K562 (cell line): Measurements from ENCODE around the gene ISG20L2. TPM values are rescaled to one million over a fixed set of nuclear protein-coding genes. Genes with fewer than 3 reads are reported as not detected.

Source experiments
- ATAC-seq: fragments of 200-7000 bp; cut with Tn5 transposase; 3 replicates; pipeline ENCODE4 v1.9.1; 2020; ENCODE audit warnings: moderate library complexity
- BruUV-seq: library from RNA; stranded (reverse); fragments of 400-500 nt; replicated peaks from 2 replicates; lab custom pipeline; 2021; lab: Mats Ljungman, UMichigan
- CTCF ChIA-PET: fragments of 300-600 bp; formaldehyde crosslinking; extraction: SDS; loops from one replicate; lab custom pipeline; 2021; ENCODE audit warnings: low intra/inter-chr PET ratio; lab: Yijun Ruan, JAX
- POLR2A ChIA-PET: fragments of 300-600, 350-650 bp; sonication (Branson Sonifier 250); formaldehyde crosslinking; extraction: SDS; loops from one replicate; lab custom pipeline; 2021; ENCODE audit warnings: antibody characterized with exemption, inconsistent platforms; lab: Yijun Ruan, JAX
- DNase-seq, 4 experiments: peaks; one replicate each; pipeline versions ENCODE4 v3.0.0 to v3.0.0-alpha.2; 2011 to 2018; ENCODE audit warnings: low spot score in 3 of 4, mixed read lengths in 3 of 4; ENCODE audit errors: extremely low read depth in 1 of 4
- FAIRE-seq: peaks from 2 replicates; lab custom pipeline; 2011; peaks lifted over from hg19 to GRCh38; lab: Jason Lieb, UNC
- H2AFZ ChIP-seq: 2 replicates; pipeline ENCODE4 v1.6.0; 2011; ENCODE audit warnings: low read depth, low read length, control low read depth, inconsistent platforms
- H3K27ac ChIP-seq: fragments of 200-600 bp; 3 replicates; pipeline ENCODE4 v1.8.0; 2011; ENCODE audit warnings: low read depth, mild to moderate bottlenecking, control low read depth, inconsistent platforms, low read length, moderate library complexity, mixed read lengths; ENCODE audit errors: extremely low read depth
- H3K27me3 ChIP-seq, 2 experiments: fragments of 300-600 bp in 1 of 2; 2 replicates in 1 of 2; 3 replicates in 1 of 2; pipeline versions ENCODE4 v1.6.0 to v1.8.0; 2011; ENCODE audit warnings: inconsistent platforms in 2 of 2, low read length in 2 of 2, mild to moderate bottlenecking in 1 of 2, mixed read lengths in 1 of 2, moderate library complexity in 1 of 2; ENCODE audit not compliant: control insufficient read depth in 2 of 2, insufficient read depth in 2 of 2
- H3K36me3 ChIP-seq: fragments of 300-600 bp; 3 replicates; pipeline ENCODE4 v1.8.0; 2011; ENCODE audit warnings: mild to moderate bottlenecking, low read length, inconsistent platforms; ENCODE audit not compliant: control insufficient read depth, insufficient read depth
- H3K4me1 ChIP-seq, 2 experiments: fragments of 200-600 bp in 1 of 2; replicated peaks in 1 of 2; 2 replicates in 1 of 2; 3 replicates in 1 of 2; pipeline versions ENCODE4 v1.5.1 to v1.8.0; 2011; ENCODE audit warnings: inconsistent platforms in 2 of 2, low read length in 2 of 2, mild to moderate bottlenecking in 1 of 2, mixed read lengths in 1 of 2, moderate library complexity in 1 of 2; ENCODE audit not compliant: control insufficient read depth in 2 of 2, insufficient read depth in 2 of 2
- H3K4me2 ChIP-seq: 2 replicates; pipeline ENCODE4 v1.6.1; 2011; ENCODE audit warnings: low read length, control low read depth, inconsistent platforms, mixed read lengths; ENCODE audit not compliant: insufficient read depth
- H3K4me3 ChIP-seq: fragments of 200-600 bp; sonication (generic), shearing (Covaris generic); 2 replicates; pipeline ENCODE4 v1.5.1; 2016; ENCODE audit warnings: control low read depth, inconsistent platforms
- H3K79me2 ChIP-seq: fragments of 200-600 bp; 3 replicates; pipeline ENCODE4 v1.8.0; 2011; ENCODE audit warnings: low read length, inconsistent platforms; ENCODE audit not compliant: control insufficient read depth, insufficient read depth
- H3K9ac ChIP-seq, 2 experiments: 2 replicates each; pipeline versions ENCODE4 v1.6.0 to v1.6.1; 2011; ENCODE audit warnings: low read depth in 2 of 2, low read length in 2 of 2, control low read depth in 1 of 2, inconsistent platforms in 1 of 2, mild to moderate bottlenecking in 1 of 2, mixed read lengths in 1 of 2; ENCODE audit not compliant: insufficient read depth in 1 of 2
- H3K9me1 ChIP-seq: one replicate; pipeline ENCODE4 v1.6.0; 2011; ENCODE audit warnings: inconsistent platforms, mild to moderate bottlenecking, low read length, moderate library complexity; ENCODE audit not compliant: control insufficient read depth, insufficient read depth
- H3K9me3 ChIP-seq: replicated peaks from 2 replicates; pipeline ENCODE4 v1.5.1; 2011; ENCODE audit warnings: low read depth, low read length, inconsistent platforms; ENCODE audit not compliant: control insufficient read depth, insufficient read depth
- H4K20me1 ChIP-seq: replicated peaks from 2 replicates; pipeline ENCODE4 v1.6.1; 2011; ENCODE audit warnings: low read length, inconsistent platforms, mixed read lengths; ENCODE audit not compliant: control insufficient read depth, insufficient read depth
- BCL6 ChIP-seq: fragments of 250-450 bp; sonication (Bioruptor Pico); IDR thresholded peaks from 2 replicates; pipeline ENCODE4 v1.4.0; 2020
- CBFA2T2 ChIP-seq: fragments of 450-650 bp; conservative IDR thresholded peaks from 2 replicates; pipeline ENCODE4 v1.6.1; 2017; ENCODE audit warnings: mild to moderate bottlenecking
- EGR1 ChIP-seq: fragments of 450-650 bp; conservative IDR thresholded peaks from 2 replicates; pipeline ENCODE4 v1.6.1; 2017; ENCODE audit warnings: mild to moderate bottlenecking
- HMBOX1 ChIP-seq: sonication (generic); IDR thresholded peaks from 2 replicates; pipeline ENCODE4 v1.6.1; 2016
- KDM5B ChIP-seq: fragments of 200-600 bp; sonication (generic); IDR thresholded peaks from 2 replicates; pipeline ENCODE4 v1.6.1; 2012; ENCODE audit warnings: low read depth, mild to moderate bottlenecking, moderate library complexity, low read length, control low read depth, inconsistent platforms; ENCODE audit not compliant: insufficient replicate concordance
- NKRF ChIP-seq: fragments of 450-650 bp; IDR thresholded peaks from 2 replicates; pipeline ENCODE4 v1.6.1; 2016; ENCODE audit warnings: borderline replicate concordance
- PHB2 ChIP-seq: fragments of 450-650 bp; IDR thresholded peaks from 2 replicates; pipeline ENCODE4 v1.6.1; 2017; ENCODE audit warnings: low read depth
- PHF20 ChIP-seq: fragments of 450-650 bp; IDR thresholded peaks from 2 replicates; pipeline ENCODE4 v1.6.1; 2018; ENCODE audit not compliant: partially characterized antibody
- RHOXF2B ChIP-seq: fragments of 250-450 bp; sonication (Bioruptor Pico); conservative IDR thresholded peaks from 2 replicates; pipeline ENCODE4 v1.5.1; 2021
- TAF1 ChIP-seq: IDR thresholded peaks from 2 replicates; pipeline ENCODE4 v1.6.1; 2011; ENCODE audit warnings: mild to moderate bottlenecking, low read length, moderate library complexity; ENCODE audit not compliant: insufficient read depth, control insufficient read depth, severe bottlenecking; ENCODE audit errors: extremely low read depth
- ZBTB1 ChIP-seq: sonication (generic); formaldehyde crosslinking; IDR thresholded peaks from 2 replicates; pipeline ENCODE4 v1.8.1; 2023; ENCODE audit warnings: missing genetic modification reagents, low read depth, mild to moderate bottlenecking, borderline replicate concordance
- ZEB2 ChIP-seq: fragments of 450-650 bp; IDR thresholded peaks from 2 replicates; pipeline ENCODE4 v1.6.1; 2016
- WGBS: fragments of 100-300 bp; shearing (Covaris generic); methylation state at CpG from one replicate; pipeline ENCODE4 v1.1.6; 2016; ENCODE audit warnings: low coverage, mixed read lengths; ENCODE audit not compliant: insufficient coverage; ENCODE audit errors: missing lambda C conversion rate; 5-methylcytosine and 5-hydroxymethylcytosine counted together
- in situ Hi-C: fragments of 300-500 bp; cut with MboI; formaldehyde crosslinking; loops from 4 replicates; pipeline ENCODE4 v1.15.0; 2018; ENCODE audit warnings: inconsistent platforms, mixed read lengths
- intact Hi-C: fragments of 100-400 bp; cut with micrococcal nuclease; formaldehyde crosslinking; loops from 2 replicates; pipeline ENCODE4 v1.14.2; 2022
- polyA plus RNA-seq, 8 experiments: library from polyadenylated mRNA; depleted of rRNA in 4 of 8; stranded (reverse) in 5 of 8; unstranded in 3 of 8; fragments of >200 nt; fragmentation: Nextera tagmentation in 2 of 8; fragmentation: Illumina TruSeq in 1 of 8; extraction: Ambion mirVana in 2 of 8; extraction: Trizol in 1 of 8; gene quantifications; 2 replicates each; pipeline versions ENCODE4 v1.2.1 to v1.2.3, GENCODE V29; 2011 to 2014; ENCODE audit warnings: inconsistent platforms in 1 of 8, missing spikeins in 1 of 8
- total RNA-seq, 7 experiments: library from RNA; depleted of rRNA in 6 of 7; stranded (reverse); fragments of >200 nt in 6 of 7; fragmentation: Illumina TruSeq in 2 of 7; extraction: Trizol in 2 of 7; gene quantifications; 2 replicates each; pipeline versions ENCODE4 v1.2.1 to v1.2.3, GENCODE V29; 2011 to 2021; ENCODE audit warnings: low replicate concordance in 1 of 7
- TF ChIP-seq, protein P1 (sequence below), 2 experiments: IDR thresholded peaks; 2 replicates each; pipeline ENCODE4 v1.6.1; 2011; ENCODE audit warnings: borderline replicate concordance in 1 of 2, control low read depth in 1 of 2, low read depth in 1 of 2, low read length in 1 of 2, mild to moderate bottlenecking in 1 of 2, mixed read lengths in 1 of 2, moderate library complexity in 1 of 2; ENCODE audit not compliant: insufficient read depth in 1 of 2, insufficient read length in 1 of 2, poor library complexity in 1 of 2, severe bottlenecking in 1 of 2; ENCODE audit errors: extremely low read depth in 1 of 2
- TF ChIP-seq, protein P2 (sequence below): sonication (generic); formaldehyde crosslinking; IDR thresholded peaks from 2 replicates; pipeline ENCODE4 v1.8.0; 2022; ENCODE audit warnings: missing genetic modification reagents, mild to moderate bottlenecking, moderate library complexity, borderline replicate concordance
- TF ChIP-seq, protein P3 (sequence below): IDR thresholded peaks from 2 replicates; pipeline ENCODE4 v1.6.1; 2012; ENCODE audit warnings: low read depth, low read length, improper control_type of control experiment, borderline replicate concordance

Gene ISG20L2
- total and polyA plus RNA-seq, 9 of the 15 experiments (the other 6 are each of a cell fraction or from before 2014, with no cell fraction given): 21.3 to 130 (median 50.3) TPM

- Histone ChIP-seq H3K9ac (peak overlapping the region; percentile 94 to 96), H3K4me2 (peak overlapping the region; percentile 97), H3K4me1 (peaks cover 40% of the 10 kb centered on the region in 2 experiments), H3K4me3 (peak overlapping the region; percentile 95), H3K27me3 (no peaks in the 10 kb centered on the region), H3K9me3 (no peaks in the 10 kb centered on the region), H3K27ac (peak overlapping the region; percentile 89), H3K36me3 (peaks cover 41% of the 10 kb centered on the region), H3K9me1 (no peaks in the 10 kb centered on the region), H4K20me1 (peaks cover 26% of the 10 kb centered on the region), H2AFZ (no peak overlapping the region), H3K79me2 (peaks cover 88% of the 10 kb centered on the region)
- FAIRE-seq (no peak), ATAC-seq (peak; percentile 2; the same call in 2 of the 3 replicates), DNase-seq (peak; percentile 38 to 55 (median 50))
- no TSS peak for BruUV-seq
- in situ Hi-C loops: no loop called here
- CTCF ChIA-PET: no interaction called here
- POLR2A ChIA-PET: interaction anchor here (0.6 to 3.0 kb wide), 7 partner anchors 8 to 365 kb away, joined by 3 to 30 read pairs (median 7); partner anchors contain the start of genes MRPL24, NTRK1 and PRCC
- WGBS: 0% methylated on average over 5 of the region's 5 CpGs
- intact Hi-C loops: loop anchor here (2.0 kb wide), 1 partner anchor 17 kb away; the partner anchor contains the start of gene PRCC
- TF ChIP-seq CBFA2T2 (no peak), RHOXF2B (CRISPR knock-in tag) (0 out of 2 replicates have a peak, but pooled peaks have one; percentile 18), NKRF (0 out of 2 replicates have a peak, but pooled peaks have one; percentile 30), ZEB2 (peak; percentile 24; the same call in 1 of the 2 replicates), BCL6 (no peak), HMBOX1 (no peak), PHF20 (no peak), EGR1 (peak; percentile 72), TAF1 (peak; percentile 39), PHB2 (no peak), ZBTB1 (CRISPR knock-in tag) (no peak), KDM5B (peak; percentile 49)
- TF ChIP-seq, protein P1, sequence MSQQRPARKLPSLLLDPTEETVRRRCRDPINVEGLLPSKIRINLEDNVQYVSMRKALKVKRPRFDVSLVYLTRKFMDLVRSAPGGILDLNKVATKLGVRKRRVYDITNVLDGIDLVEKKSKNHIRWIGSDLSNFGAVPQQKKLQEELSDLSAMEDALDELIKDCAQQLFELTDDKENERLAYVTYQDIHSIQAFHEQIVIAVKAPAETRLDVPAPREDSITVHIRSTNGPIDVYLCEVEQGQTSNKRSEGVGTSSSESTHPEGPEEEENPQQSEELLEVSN (IDR thresholded peaks at IDR 0.05; ENCODE audit: borderline replicate concordance in 1 of 2, extremely low read depth in 1 of 2, insufficient read depth in 1 of 2, insufficient read length in 1 of 2, low read depth in 1 of 2, low read length in 1 of 2, poor library complexity in 1 of 2, severe bottlenecking in 1 of 2): peak in 1 of 2 experiments; percentile 3
- TF ChIP-seq, protein P2, sequence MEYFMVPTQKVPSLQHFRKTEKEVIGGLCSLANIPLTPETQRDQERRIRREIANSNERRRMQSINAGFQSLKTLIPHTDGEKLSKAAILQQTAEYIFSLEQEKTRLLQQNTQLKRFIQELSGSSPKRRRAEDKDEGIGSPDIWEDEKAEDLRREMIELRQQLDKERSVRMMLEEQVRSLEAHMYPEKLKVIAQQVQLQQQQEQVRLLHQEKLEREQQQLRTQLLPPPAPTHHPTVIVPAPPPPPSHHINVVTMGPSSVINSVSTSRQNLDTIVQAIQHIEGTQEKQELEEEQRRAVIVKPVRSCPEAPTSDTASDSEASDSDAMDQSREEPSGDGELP (CRISPR knock-in tag): 0 out of 2 replicates have a peak, but pooled peaks have one; percentile 3
- TF ChIP-seq, protein P3, sequence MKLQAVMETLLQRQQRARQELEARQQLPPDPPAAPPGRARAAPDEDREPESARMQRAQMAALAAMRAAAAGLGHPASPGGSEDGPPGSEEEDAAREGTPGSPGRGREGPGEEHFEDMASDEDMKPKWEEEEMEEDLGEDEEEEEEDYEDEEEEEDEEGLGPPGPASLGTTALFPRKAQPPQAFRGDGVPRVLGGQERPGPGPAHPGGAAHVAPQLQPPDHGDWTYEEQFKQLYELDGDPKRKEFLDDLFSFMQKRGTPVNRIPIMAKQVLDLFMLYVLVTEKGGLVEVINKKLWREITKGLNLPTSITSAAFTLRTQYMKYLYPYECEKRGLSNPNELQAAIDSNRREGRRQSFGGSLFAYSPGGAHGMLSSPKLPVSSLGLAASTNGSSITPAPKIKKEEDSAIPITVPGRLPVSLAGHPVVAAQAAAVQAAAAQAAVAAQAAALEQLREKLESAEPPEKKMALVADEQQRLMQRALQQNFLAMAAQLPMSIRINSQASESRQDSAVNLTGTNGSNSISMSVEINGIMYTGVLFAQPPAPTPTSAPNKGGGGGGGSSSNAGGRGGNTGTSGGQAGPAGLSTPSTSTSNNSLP: no peak
These were observed 21.7 kb upstream of the ISG20L2 start for GRCh38 chr1:156750191-156750672.
